Heart right ventricle (tissue), 16 donors: ENCODE measurements around the gene TNKS1BP1. TPM values are rescaled to one million over a fixed set of nuclear protein-coding genes. Genes with fewer than 3 reads are reported as not detected.
A peak's percentile ranks its signal among the peaks of the same experiment; 100 is the strongest.

ENCODE experiments used
- ATAC-seq, 8 donors: fragments of 200-7000 bp; cut with Tn5 transposase; one replicate each; pipeline ENCODE4 v1.9.1; 2020; ENCODE audit warnings: mild to moderate bottlenecking in 8 of 8, moderate library complexity in 8 of 8, moderate number of reproducible peaks in 1 of 8
- DNase-seq, 2 donors: peaks; one replicate each; pipeline ENCODE4 v3.0.0-alpha.2; 2020
- H3K27ac ChIP-seq, 10 donors: fragments of 200-600 bp; sonication (generic) in 2 of 10; one replicate each; pipeline versions ENCODE4 v1.5.0 to v1.8.0; 2020 to 2022; ENCODE audit warnings: mild to moderate bottlenecking in 3 of 10
- H3K27me3 ChIP-seq, 7 donors: fragments of 200-600 bp; one replicate each; pipeline ENCODE4 v1.8.0; 2021 to 2022; ENCODE audit warnings: mild to moderate bottlenecking in 2 of 7
- H3K36me3 ChIP-seq, 9 donors: fragments of 200-600 bp; sonication (generic) in 1 of 9; one replicate each; pipeline versions ENCODE4 v1.5.0 to v1.8.0; 2020 to 2022; ENCODE audit warnings: mild to moderate bottlenecking in 2 of 9
- H3K4me1 ChIP-seq, 9 donors: fragments of 200-600 bp; sonication (generic) in 1 of 9; one replicate each; pipeline versions ENCODE4 v1.5.0 to v1.8.0; 2020 to 2022; ENCODE audit warnings: mild to moderate bottlenecking in 4 of 9
- H3K4me3 ChIP-seq, 10 donors: fragments of 200-600 bp; sonication (generic) in 2 of 10; one replicate each; pipeline versions ENCODE4 v1.5.0 to v1.8.0; 2020 to 2022; ENCODE audit warnings: mild to moderate bottlenecking in 7 of 10, moderate library complexity in 2 of 10
- H3K9me3 ChIP-seq, 11 donors: fragments of 200-600 bp in 10 of 11; sonication (generic) in 2 of 11; one replicate each; pipeline versions ENCODE4 v1.5.0 to v1.8.0; 2013 to 2022; ENCODE audit warnings: mild to moderate bottlenecking in 2 of 11, control low read depth in 1 of 11, moderate library complexity in 1 of 11
- CTCF ChIP-seq, 9 donors: fragments of 200-600 bp; sonication (generic) in 2 of 9; IDR thresholded peaks; one replicate each; pipeline versions ENCODE4 v1.5.0 to v1.8.0; 2021 to 2022; ENCODE audit warnings: antibody characterized with exemption in 9 of 9, mild to moderate bottlenecking in 5 of 9, moderate library complexity in 1 of 9
- WGBS, 2 donors: extraction: QIAGEN DNeasy Blood & Tissue Kit; methylation state at CpG; one replicate each; pipeline ENCODE4 v1.1.7; 2013; ENCODE audit warnings: inconsistent platforms in 1 of 2; 5-methylcytosine and 5-hydroxymethylcytosine counted together
- intact Hi-C, 10 donors: fragments of 100-400 bp; cut with DNase I; formaldehyde crosslinking; loops; one replicate each; pipeline versions ENCODE4 v1.11.1 to v1.14.2; 2022
- polyA plus RNA-seq, 2 donors: library from polyadenylated mRNA; stranded (reverse); fragments of 200-250 nt; gene quantifications; one replicate each; pipeline ENCODE4 v1.2.3, GENCODE V29; 2013
- total RNA-seq, 10 donors: library from RNA; stranded (reverse); fragmentation: NEBNext Ultra II Directional in 3 of 10; extraction: Animal tissue kit (Norgen Biotek cat#: 25700) in 3 of 10; gene quantifications; one replicate each; pipeline versions ENCODE4 v1.2.1 to v1.2.4, GENCODE V29; 2021 to 2023
- donor health status: Arrhythmogenic right ventricular cardiomyopathy.
- donor health status: ischemic (EF 13 %, LVEDD 7.1; RV severe dilation, severe dysfunction).
- donor health status: healthy with polysubstance abuse.
- donor health status: DM: no; HTN: yes; CAD: no.
- donor health status: DM: no; HTN: no; CAD: no.
- donor health status: ischemic (EF 25% LVEDD 6.9; RV normal size, moderate dysfunction).
- donor health status: ischemic (EF 25% LVEDD 5.7; RV mildly dilated, moderate dysfunction).
- donor health status: healthy.
- donor health status: DM: yes; HTN: yes; CAD: no.
- donor health status: Ischemic cardiomyopathy.
- donor health status: ischemic (EF 35%, LVEDD 5.7; RV mildly dilated, moderate dysfunction).
- donor health status: nonischemic (EF 11% LVEDD 7.7; RV severe dilation, severe dysfunction).
- donor health status: DM: yes; HTN: yes; CAD: no.
- donor health status: PGD.
- donor health status: ischemic (EF 29% LVEDD 5.4; RV normal size, mild dysfunction).
- donor health status: nonischemic (EF 23%, LVEDD 6.1; RV moderate dilation, normal function).

Gene TNKS1BP1
- total and polyA plus RNA-seq, 12 donors = 19.9 to 118 (median 37.0) TPM

- Histone ChIP-seq H3K4me1 (peaks cover 16 to 99% (median 77%) of the 10 kb centered on the region in 9 donors), H3K9me3 (no peaks in the 10 kb centered on the region), H3K27me3 (no peaks in the 10 kb centered on the region), H3K4me3 (no peak overlapping the region), H3K27ac (peak overlapping the region in 6 of 10 donors; percentile 5 to 85 (median 52)), H3K36me3 (peaks cover 0 to 73% (median 15%) of the 10 kb centered on the region in 9 donors)
- ATAC-seq = no peak
- WGBS, 2 donors = 87 to 90% methylated on average over 24 of the region's 24 CpGs
- DNase-seq = no peak
- intact Hi-C loops = no loop called here
- no peak for TF ChIP-seq CTCF (IDR thresholded peaks at IDR 0.05)
Measured at GRCh38 chr11:57309106-57310059, 15.4 kb downstream of the TNKS1BP1 start.

- H3K36me3 ChIP-seq = peaks cover 0 to 67% (median 9%) of the 10 kb centered on the region in 9 donors
- intact Hi-C loops = no loop called here
- ATAC-seq = no peak
- TF ChIP-seq CTCF (IDR thresholded peaks at IDR 0.05) = no peak
- WGBS, 2 donors = 92 to 93% methylated on average over 10 of the region's 10 CpGs
- H3K4me3 ChIP-seq = no peak overlapping the region
- H3K9me3 ChIP-seq = no peaks in the 10 kb centered on the region
- H3K27me3 ChIP-seq = no peaks in the 10 kb centered on the region
- no peak for DNase-seq
- H3K4me1 ChIP-seq = peaks cover 10 to 94% (median 80%) of the 10 kb centered on the region in 9 donors
- H3K27ac ChIP-seq = peak overlapping the region in 1 of 10 donors; percentile 36
Measured at GRCh38 chr11:57308426-57309060, 16.2 kb downstream of the TNKS1BP1 start.

GRCh38 chr11:57307666-57308270 lies 17.0 kb downstream of the TNKS1BP1 start:
- intact Hi-C loops = no loop called here
- no peaks in the 10 kb centered on the region for H3K9me3 ChIP-seq
- H3K27ac ChIP-seq = peak overlapping the region in 2 of 10 donors; percentile 21 to 36
- H3K27me3 ChIP-seq = no peaks in the 10 kb centered on the region
- ATAC-seq = no peak
- no peak for TF ChIP-seq CTCF (IDR thresholded peaks at IDR 0.05)
- 75 to 81% methylated on average over 7 of the region's 7 CpGs for WGBS, 2 donors
- H3K4me3 ChIP-seq = no peak overlapping the region
- peaks cover 0 to 67% (median 7%) of the 10 kb centered on the region in 9 donors for H3K36me3 ChIP-seq
- peaks cover 10 to 87% (median 80%) of the 10 kb centered on the region in 9 donors for H3K4me1 ChIP-seq
- no peak for DNase-seq

GRCh38 chr11:57306940-57307565 lies 17.7 kb downstream of the TNKS1BP1 start:
- no peaks in the 10 kb centered on the region for H3K9me3 ChIP-seq
- H3K27me3 ChIP-seq = no peaks in the 10 kb centered on the region
- no peak overlapping the region for H3K4me3 ChIP-seq
- TF ChIP-seq CTCF (IDR thresholded peaks at IDR 0.05) = no peak
- peaks cover 0 to 67% (median 4%) of the 10 kb centered on the region in 9 donors for H3K36me3 ChIP-seq
- H3K27ac ChIP-seq = peak overlapping the region in 2 of 10 donors; percentile 21 to 36
- intact Hi-C loops = no loop called here
- H3K4me1 ChIP-seq = peaks cover 7 to 79% (median 73%) of the 10 kb centered on the region in 9 donors
- WGBS, 2 donors = 61 to 67% methylated on average over 9 of the region's 9 CpGs
- ATAC-seq = no peak
- no peak for DNase-seq
